ENCODE data around the gene ABHD16A.

Gene ABHD16A

GRCh38 chr6:31702819-31703716 is at the start of gene ABHD16A:
Gene ABHD16A (minus strand): TSS chr6:31703324. CDS start chr6:31703281, 43 bp downstream.
- Histone ChIP-seq H3K9ac (ENCODE audit: low read length in 2 of 2) (peak within 1 kb of the TSS; percentile 98 to 99), H3K4me3 (ENCODE audit: low read length in 2 of 2) (peak within 1 kb of the TSS; percentile 77 to 93), H3K36me3 (ENCODE audit: control insufficient read depth in 2 of 2, insufficient read depth in 2 of 2, low read length in 2 of 2) (peaks cover 9 to 11% of the 10 kb centered on the region in 2 donors), H3K27ac (ENCODE audit: low read length) (peak within 1 kb of the TSS; percentile 98), H3K9me3 (ENCODE audit: control insufficient read depth in 2 of 2, low read length in 2 of 2) (no peaks in the 10 kb centered on the region), H3K4me1 (ENCODE audit: control insufficient read depth, insufficient read depth, low read length) (peaks cover 25% of the 10 kb centered on the region), H3K27me3 (ENCODE audit: control insufficient read depth in 1 of 2, insufficient read depth in 2 of 2, low read length in 2 of 2) (no peaks in the 10 kb centered on the region)

- Histone ChIP-seq H3K4me3 (ENCODE audit: low read length in 2 of 2) (no peak overlapping the region), H3K4me1 (ENCODE audit: control insufficient read depth, insufficient read depth, low read length) (no peaks in the 10 kb centered on the region), H3K27me3 (ENCODE audit: control insufficient read depth in 1 of 2, insufficient read depth in 2 of 2, low read length in 2 of 2) (no peaks in the 10 kb centered on the region), H3K36me3 (ENCODE audit: control insufficient read depth in 2 of 2, insufficient read depth in 2 of 2, low read length in 2 of 2) (no peaks in the 10 kb centered on the region), H3K9ac (ENCODE audit: low read length in 2 of 2) (no peak overlapping the region), H3K9me3 (ENCODE audit: control insufficient read depth in 2 of 2, low read length in 2 of 2) (no peaks in the 10 kb centered on the region), H3K27ac (ENCODE audit: low read length) (no peak overlapping the region)
Measured at GRCh38 chr6:31752739-31753319, 49.7 kb upstream of the ABHD16A start.

- Histone ChIP-seq H3K9me3 (ENCODE audit: control insufficient read depth in 2 of 2, low read length in 2 of 2) (no peaks in the 10 kb centered on the region), H3K9ac (ENCODE audit: low read length in 2 of 2) (no peak overlapping the region), H3K27ac (ENCODE audit: low read length) (no peak overlapping the region), H3K4me1 (ENCODE audit: control insufficient read depth, insufficient read depth, low read length) (peaks cover 4% of the 10 kb centered on the region), H3K4me3 (ENCODE audit: low read length in 2 of 2) (no peak overlapping the region), H3K36me3 (ENCODE audit: control insufficient read depth in 2 of 2, insufficient read depth in 2 of 2, low read length in 2 of 2) (peaks cover 0 to 3% of the 10 kb centered on the region in 2 donors), H3K27me3 (ENCODE audit: control insufficient read depth in 1 of 2, insufficient read depth in 2 of 2, low read length in 2 of 2) (no peaks in the 10 kb centered on the region)
Measured at GRCh38 chr6:31750411-31751022, 47.4 kb upstream of the ABHD16A start.

GRCh38 chr6:31749301-31750036 is 46.3 kb upstream of the ABHD16A start:
- Histone ChIP-seq H3K27ac (ENCODE audit: low read length) (no peak overlapping the region), H3K9ac (ENCODE audit: low read length in 2 of 2) (no peak overlapping the region), H3K9me3 (ENCODE audit: control insufficient read depth in 2 of 2, low read length in 2 of 2) (no peaks in the 10 kb centered on the region), H3K4me3 (ENCODE audit: low read length in 2 of 2) (no peak overlapping the region), H3K27me3 (ENCODE audit: control insufficient read depth in 1 of 2, insufficient read depth in 2 of 2, low read length in 2 of 2) (no peaks in the 10 kb centered on the region), H3K36me3 (ENCODE audit: control insufficient read depth in 2 of 2, insufficient read depth in 2 of 2, low read length in 2 of 2) (peaks cover 0 to 3% of the 10 kb centered on the region in 2 donors), H3K4me1 (ENCODE audit: control insufficient read depth, insufficient read depth, low read length) (peaks cover 4% of the 10 kb centered on the region)

GRCh38 chr6:31744422-31744821 is 41.3 kb upstream of the ABHD16A start:
- Histone ChIP-seq H3K27me3 (ENCODE audit: control insufficient read depth in 1 of 2, insufficient read depth in 2 of 2, low read length in 2 of 2) (no peaks in the 10 kb centered on the region), H3K36me3 (ENCODE audit: control insufficient read depth in 2 of 2, insufficient read depth in 2 of 2, low read length in 2 of 2) (peaks cover 0 to 3% of the 10 kb centered on the region in 2 donors), H3K4me3 (ENCODE audit: low read length in 2 of 2) (no peak overlapping the region), H3K27ac (ENCODE audit: low read length) (no peak overlapping the region), H3K9me3 (ENCODE audit: control insufficient read depth in 2 of 2, low read length in 2 of 2) (no peaks in the 10 kb centered on the region), H3K4me1 (ENCODE audit: control insufficient read depth, insufficient read depth, low read length) (peaks cover 14% of the 10 kb centered on the region), H3K9ac (ENCODE audit: low read length in 2 of 2) (no peak overlapping the region)

- Histone ChIP-seq H3K4me3 (ENCODE audit: low read length in 2 of 2) (no peak overlapping the region), H3K27ac (ENCODE audit: low read length) (no peak overlapping the region), H3K9ac (ENCODE audit: low read length in 2 of 2) (no peak overlapping the region), H3K27me3 (ENCODE audit: control insufficient read depth in 1 of 2, insufficient read depth in 2 of 2, low read length in 2 of 2) (no peaks in the 10 kb centered on the region), H3K9me3 (ENCODE audit: control insufficient read depth in 2 of 2, low read length in 2 of 2) (no peaks in the 10 kb centered on the region), H3K36me3 (ENCODE audit: control insufficient read depth in 2 of 2, insufficient read depth in 2 of 2, low read length in 2 of 2) (peaks cover 0 to 3% of the 10 kb centered on the region in 2 donors), H3K4me1 (ENCODE audit: control insufficient read depth, insufficient read depth, low read length) (peaks cover 23% of the 10 kb centered on the region)
Measured at GRCh38 chr6:31742894-31743293, 39.8 kb upstream of the ABHD16A start.

GRCh38 chr6:31741815-31742214 is 38.7 kb upstream of the ABHD16A start:
- H3K27ac ChIP-seq (ENCODE audit: low read length): no peak overlapping the region
- no peaks in the 10 kb centered on the region for H3K9me3 ChIP-seq (ENCODE audit: control insufficient read depth in 2 of 2, low read length in 2 of 2)
- H3K4me3 ChIP-seq (ENCODE audit: low read length in 2 of 2): no peak overlapping the region
- peaks cover 24% of the 10 kb centered on the region for H3K4me1 ChIP-seq (ENCODE audit: control insufficient read depth, insufficient read depth, low read length)
- no peaks in the 10 kb centered on the region for H3K27me3 ChIP-seq (ENCODE audit: control insufficient read depth in 1 of 2, insufficient read depth in 2 of 2, low read length in 2 of 2)
- H3K36me3 ChIP-seq (ENCODE audit: control insufficient read depth in 2 of 2, insufficient read depth in 2 of 2, low read length in 2 of 2): no peaks in the 10 kb centered on the region
- no peak overlapping the region for H3K9ac ChIP-seq (ENCODE audit: low read length in 2 of 2)

GRCh38 chr6:31740397-31741223 is 37.5 kb upstream of the ABHD16A start:
- Histone ChIP-seq H3K27me3 (ENCODE audit: control insufficient read depth in 1 of 2, insufficient read depth in 2 of 2, low read length in 2 of 2) (no peaks in the 10 kb centered on the region), H3K9me3 (ENCODE audit: control insufficient read depth in 2 of 2, low read length in 2 of 2) (no peaks in the 10 kb centered on the region), H3K36me3 (ENCODE audit: control insufficient read depth in 2 of 2, insufficient read depth in 2 of 2, low read length in 2 of 2) (no peaks in the 10 kb centered on the region), H3K9ac (ENCODE audit: low read length in 2 of 2) (peak overlapping the region; percentile 68 to 72), H3K27ac (ENCODE audit: low read length) (no peak overlapping the region), H3K4me1 (ENCODE audit: control insufficient read depth, insufficient read depth, low read length) (peaks cover 32% of the 10 kb centered on the region), H3K4me3 (ENCODE audit: low read length in 2 of 2) (peak overlapping the region; percentile 86 to 93)

GRCh38 chr6:31739639-31740396 is 36.7 kb upstream of the ABHD16A start, which contains the start of gene MSH5:
Gene MSH5 (plus strand): TSS chr6:31740005. CDS start chr6:31740467, 462 bp downstream.
- no peaks in the 10 kb centered on the region for H3K27me3 ChIP-seq (ENCODE audit: control insufficient read depth in 1 of 2, insufficient read depth in 2 of 2, low read length in 2 of 2)

More at GRCh38 chr6:31739639-31740396, 36.7 kb upstream of the ABHD16A start, which contains the start of gene MSH5:
- no peak within 1 kb of the TSS for H3K27ac ChIP-seq (ENCODE audit: low read length)
- no peaks in the 10 kb centered on the region for H3K36me3 ChIP-seq (ENCODE audit: control insufficient read depth in 2 of 2, insufficient read depth in 2 of 2, low read length in 2 of 2)
- H3K9ac ChIP-seq (ENCODE audit: low read length in 2 of 2): peak within 1 kb of the TSS; percentile 68 to 72
- peaks cover 39% of the 10 kb centered on the region for H3K4me1 ChIP-seq (ENCODE audit: control insufficient read depth, insufficient read depth, low read length)
- peak within 1 kb of the TSS; percentile 86 to 93 for H3K4me3 ChIP-seq (ENCODE audit: low read length in 2 of 2)
- no peaks in the 10 kb centered on the region for H3K9me3 ChIP-seq (ENCODE audit: control insufficient read depth in 2 of 2, low read length in 2 of 2)
